Body of pancreas (tissue), 4 donors: ENCODE data around the gene CPT2. TPM values are rescaled to one million over a fixed set of nuclear protein-coding genes. Genes with fewer than 3 reads are reported as not detected.

Experiments used
- ATAC-seq: fragments of 150-250 bp; one replicate; pipeline ENCODE4 v1.9.1; 2016
- DNase-seq, 4 donors: peaks; one replicate each; pipeline ENCODE4 v3.0.0-alpha.2; 2019
- H3K27ac ChIP-seq, 4 donors: fragments of 200-600 bp; sonication (generic); 1 replicate in 3 of 4; 2 replicates in 1 of 4; pipeline versions ENCODE4 v1.5.1 to v1.6.1; 2016 to 2019; ENCODE audit warnings: mild to moderate bottlenecking in 1 of 4, mixed read lengths in 1 of 4, moderate library complexity in 1 of 4
- H3K27me3 ChIP-seq, 2 donors: fragments of 200-600 bp; sonication (generic); one replicate each; pipeline ENCODE4 v1.6.0; 2016; ENCODE audit warnings: mild to moderate bottlenecking in 1 of 2
- H3K36me3 ChIP-seq, 2 donors: fragments of 200-600 bp; sonication (generic); replicated peaks in 1 of 2; 2 replicates each; pipeline ENCODE4 v1.5.1; 2016; ENCODE audit warnings: low read depth in 2 of 2; ENCODE audit not compliant: insufficient read depth in 1 of 2
- H3K4me1 ChIP-seq: fragments of 200-600 bp; sonication (generic); one replicate; pipeline ENCODE4 v1.6.0; 2016
- H3K4me3 ChIP-seq, 2 donors: fragments of 200-600 bp; sonication (generic); 1 replicate in 1 of 2; 2 replicates in 1 of 2; pipeline ENCODE4 v1.5.1; 2016 to 2019
- H3K9me3 ChIP-seq, 3 donors: fragments of 200-600 bp; sonication (generic); 1 replicate in 2 of 3; 2 replicates in 1 of 3; pipeline ENCODE4 v1.5.1; 2016
- CTCF ChIP-seq, 7 experiments: fragments of 450-650 bp in 4 of 7; fragments of 200-600 bp in 3 of 7; sonication (generic) in 3 of 7; IDR thresholded peaks; one replicate each; pipeline ENCODE4 v1.5.1; 2016 to 2019; ENCODE audit warnings: antibody characterized with exemption in 7 of 7
- POLR2A ChIP-seq, 3 donors: fragments of 450-650 bp; IDR thresholded peaks; one replicate each; pipeline ENCODE4 v1.6.1; 2016; ENCODE audit warnings: antibody characterized with exemption in 3 of 3, mild to moderate bottlenecking in 2 of 3
- WGBS, 2 donors: methylation state at CpG; one replicate each; pipeline ENCODE4 v1.1.5; 2017; 5-methylcytosine and 5-hydroxymethylcytosine counted together
- intact Hi-C: fragments of 100-400 bp; cut with DNase I; formaldehyde crosslinking; loops from one replicate; pipeline ENCODE4 v1.15.1; 2023
- total RNA-seq, 2 donors: library from RNA; depleted of rRNA; stranded (reverse); fragments of >200 nt; gene quantifications; one replicate each; pipeline ENCODE4 v1.1.0, GENCODE V29; 2016

CPT2 gene
- total RNA-seq, 2 donors from 2014 or later: 14.5 to 15.6 TPM

GRCh38 chr1:53244141-53244540 lies 47.5 kb downstream of the CPT2 start:
- H3K4me3 ChIP-seq: no peak overlapping the region
- H3K4me1 ChIP-seq: peaks cover 6% of the 10 kb centered on the region
- ATAC-seq (no peak), DNase-seq (no peak)
- no peaks in the 10 kb centered on the region for H3K36me3 ChIP-seq
- 50 to 64% methylated on average over 4 of the region's 4 CpGs for WGBS, 2 donors
- intact Hi-C loops: no loop called here
- no peak for TF ChIP-seq CTCF (IDR thresholded peaks at IDR 0.05)
- TF ChIP-seq POLR2A (IDR thresholded peaks at IDR 0.05): no peak
- no peak overlapping the region for H3K27ac ChIP-seq
- H3K9me3 ChIP-seq: no peaks in the 10 kb centered on the region
- no peaks in the 10 kb centered on the region for H3K27me3 ChIP-seq

GRCh38 chr1:53246261-53247134 lies 49.9 kb downstream of the CPT2 start:
- no peak overlapping the region for H3K4me3 ChIP-seq
- intact Hi-C loops: no loop called here
- no peak overlapping the region for H3K27ac ChIP-seq
- ATAC-seq: no peak
- WGBS, 2 donors: 75 to 80% methylated on average over 4 of the region's 4 CpGs
- H3K27me3 ChIP-seq: no peaks in the 10 kb centered on the region
- peaks cover 13% of the 10 kb centered on the region for H3K4me1 ChIP-seq
- TF ChIP-seq CTCF (IDR thresholded peaks at IDR 0.05) (no peak), POLR2A (IDR thresholded peaks at IDR 0.05) (no peak)
- no peaks in the 10 kb centered on the region for H3K9me3 ChIP-seq
- no peaks in the 10 kb centered on the region for H3K36me3 ChIP-seq
- DNase-seq: no peak

DNA sequence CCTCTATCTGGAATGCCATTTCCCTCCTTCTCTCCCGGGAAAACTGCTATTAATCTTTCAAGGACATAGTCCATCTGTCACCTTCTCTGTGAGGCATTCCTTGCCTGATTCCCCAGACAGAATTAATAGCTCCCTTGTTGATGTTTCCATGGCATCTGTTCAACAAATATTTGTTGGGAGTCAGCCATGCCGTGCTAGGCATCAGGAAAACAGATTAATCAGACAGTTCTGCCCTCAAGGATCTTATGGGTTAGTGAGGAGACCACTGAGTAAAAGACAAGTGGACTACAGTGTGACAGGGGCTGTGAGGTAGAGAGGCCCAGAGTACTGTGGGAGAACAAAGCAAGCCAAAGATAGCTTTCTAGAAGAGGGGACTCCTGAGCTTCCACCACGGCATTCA lies 53.1 kb downstream of the CPT2 start:
- ATAC-seq (peak; percentile 91), DNase-seq (peak in 2 of 4 donors; percentile 25 to 42)
- intact Hi-C loops: no loop called here
- peak overlapping the region in 3 of 4 donors; percentile 24 to 53 (median 41) for H3K27ac ChIP-seq
- peaks cover 13% of the 10 kb centered on the region for H3K4me1 ChIP-seq
- WGBS, 2 donors: 12 to 16% methylated on average over 3 of the region's 3 CpGs
- TF ChIP-seq CTCF (IDR thresholded peaks at IDR 0.05) (no peak), POLR2A (IDR thresholded peaks at IDR 0.05) (no peak)
- H3K27me3 ChIP-seq: no peaks in the 10 kb centered on the region
- no peaks in the 10 kb centered on the region for H3K36me3 ChIP-seq
- H3K9me3 ChIP-seq: no peaks in the 10 kb centered on the region
- H3K4me3 ChIP-seq: no peak overlapping the region

DNA sequence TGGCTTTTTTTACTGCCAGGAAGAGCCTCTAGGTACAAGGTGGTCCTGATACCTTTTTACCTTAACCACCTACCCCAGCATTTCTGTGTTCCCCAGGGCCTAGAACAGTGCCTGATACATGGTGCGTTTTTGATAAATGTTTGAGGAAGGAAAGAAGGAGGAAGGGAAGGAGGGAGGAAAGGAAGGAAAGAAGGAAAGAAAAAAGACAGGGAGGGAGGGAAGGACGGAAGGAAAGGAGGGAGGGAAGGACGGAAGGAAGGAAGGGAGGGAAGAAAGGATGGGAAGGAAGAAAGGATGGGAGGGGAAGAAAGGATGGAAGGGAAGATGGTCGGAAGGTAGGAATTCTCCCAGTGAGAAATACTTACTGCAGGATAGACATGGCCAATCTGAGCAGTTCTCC lies 53.7 kb downstream of the CPT2 start:
- Histone ChIP-seq H3K27ac (peak overlapping the region in 3 of 4 donors; percentile 24 to 53 (median 41)), H3K9me3 (no peaks in the 10 kb centered on the region), H3K4me1 (peaks cover 13% of the 10 kb centered on the region), H3K4me3 (no peak overlapping the region), H3K36me3 (no peaks in the 10 kb centered on the region), H3K27me3 (no peaks in the 10 kb centered on the region)
- DNase-seq (no peak), ATAC-seq (no peak)
- WGBS, 2 donors: 83 to 91% methylated on average over 4 of the region's 4 CpGs
- intact Hi-C loops: no loop called here
- TF ChIP-seq CTCF (IDR thresholded peaks at IDR 0.05): no peak
- no peak for TF ChIP-seq POLR2A (IDR thresholded peaks at IDR 0.05)
